Stimulated activated CD8-positive, alpha-beta memory T cell treated with anti-CD3 and anti-CD28 coated beads, Interleukin-7, amount 100 ng/mL, for 1 hour (primary cell): ENCODE results near the gene APOBEC4.

Source experiments
- DNase-seq, 2 donors: peaks; one replicate each; pipeline ENCODE4 v3.0.0-alpha.2; 2020; ENCODE audit warnings: low read depth in 2 of 2

APOBEC4 gene

GRCh38 chr1:183675381-183675780 is 22.3 kb upstream of the APOBEC4 start:
- DNase-seq, result no peak

- DNase-seq, result no peak
Observed at GRCh38 chr1:183674886-183675285, 21.8 kb upstream of the APOBEC4 start.

GRCh38 chr1:183674339-183674738 is 21.2 kb upstream of the APOBEC4 start:
- DNase-seq, result no peak

GRCh38 chr1:183673605-183674323 is 20.6 kb upstream of the APOBEC4 start:
- DNase-seq, result no peak

GRCh38 chr1:183670169-183670568 is 17.1 kb upstream of the APOBEC4 start:
- no peak for DNase-seq

GRCh38 chr1:183656355-183656754 is 3.2 kb upstream of the APOBEC4 start:
- no peak for DNase-seq

GRCh38 chr1:183655562-183656075 is 2.5 kb upstream of the APOBEC4 start:
- peak; percentile 26 to 64 for DNase-seq

GRCh38 chr1:183654706-183655105 is 1.6 kb upstream of the APOBEC4 start:
- no peak for DNase-seq

GRCh38 chr1:183653876-183654451 is 848 bp upstream of the APOBEC4 start:
- no peak for DNase-seq

- DNase-seq, result no peak
Observed at GRCh38 chr1:183653462-183653794, 312 bp upstream of the APOBEC4 start.

- DNase-seq, result no peak
Observed at GRCh38 chr1:183652107-183652506, 1.0 kb downstream of the APOBEC4 start.

GRCh38 chr1:183651612-183652011 is 1.5 kb downstream of the APOBEC4 start:
- no peak for DNase-seq

GRCh38 chr1:183648042-183648441 is 5.1 kb downstream of the APOBEC4 start:
- DNase-seq, result no peak

GRCh38 chr1:183646776-183647175 is 6.3 kb downstream of the APOBEC4 start:
- no peak for DNase-seq

GRCh38 chr1:183645531-183645930 is 7.6 kb downstream of the APOBEC4 start:
- no peak for DNase-seq

- DNase-seq, result no peak
Observed at GRCh38 chr1:183642166-183642565, 10.9 kb downstream of the APOBEC4 start.

- no peak for DNase-seq
Observed at GRCh38 chr1:183640193-183640592, 12.9 kb downstream of the APOBEC4 start.

- no peak for DNase-seq
Observed at GRCh38 chr1:183638649-183639387, 14.3 kb downstream of the APOBEC4 start.

GRCh38 chr1:183636783-183637182 is 16.3 kb downstream of the APOBEC4 start:
- no peak for DNase-seq

GRCh38 chr1:183636334-183636682 is 16.8 kb downstream of the APOBEC4 start:
- no peak for DNase-seq

GRCh38 chr1:183635606-183636333 is 17.3 kb downstream of the APOBEC4 start, which contains the start of gene ARPC5:
TSS of gene ARPC5 (minus strand) at chr1:183635783. CDS start at chr1:183635659, 124 bp downstream.
- peak; percentile 93 to 94 for DNase-seq

- DNase-seq, result no peak
Observed at GRCh38 chr1:183635099-183635605, 18.0 kb downstream of the APOBEC4 start.
